ENCODE data around the gene HLA-A. TPM values are rescaled to one million over a fixed set of nuclear protein-coding genes. Genes with fewer than 3 reads are reported as not detected.

HLA-A gene
- total and polyA plus RNA-seq, 2 donors (not counting 3 experiments of a cell fraction or from before 2014, with no cell fraction given) = 294 to 822 TPM

DNA sequence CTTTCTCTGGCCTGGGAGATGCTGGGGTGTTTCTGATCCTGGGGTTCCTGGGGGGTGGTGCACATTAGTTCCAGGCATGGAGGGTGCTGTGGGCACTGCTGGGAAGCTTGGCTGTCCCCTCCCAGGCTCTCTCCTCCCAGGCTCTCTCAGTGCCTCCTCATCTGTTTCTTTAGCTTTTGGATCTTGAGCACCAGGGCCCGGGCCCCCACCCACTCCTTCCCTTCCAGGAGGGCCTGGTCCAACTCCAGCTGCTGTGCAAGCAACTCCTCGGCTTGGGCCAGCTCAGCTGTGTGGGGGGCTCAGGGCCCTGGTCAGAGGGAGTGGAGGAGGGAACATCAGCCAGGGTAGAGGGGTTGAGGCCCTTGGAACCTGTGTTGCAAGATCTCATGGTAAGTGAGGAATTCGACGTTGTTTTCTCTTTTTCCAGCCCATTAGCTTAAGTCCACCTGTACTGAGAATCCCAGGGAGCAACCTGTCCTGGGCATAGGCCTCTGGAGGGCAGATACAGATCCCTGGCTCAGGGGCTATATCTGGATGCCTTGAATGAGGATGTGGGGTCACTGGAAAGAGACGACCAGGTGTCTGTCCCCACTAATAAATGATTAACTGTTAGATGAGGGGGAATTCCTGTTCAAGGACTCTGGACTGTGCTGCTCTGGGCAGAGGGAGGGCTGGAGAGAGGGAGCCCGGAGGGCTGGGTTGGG, 34.5 kb upstream of the HLA-A start:
- H3K4me3 ChIP-seq (replicated peaks in 1 of 3; ENCODE audit: insufficient read depth in 1 of 3, low read depth in 1 of 3, low read length in 3 of 3) = no peak overlapping the region
- no peak overlapping the region for H2AFZ ChIP-seq (ENCODE audit: low read depth, low read length)
- no peak for DNase-seq (ENCODE audit: low read depth, low spot score)
- H3K9ac ChIP-seq (replicated peaks; ENCODE audit: extremely low read depth, insufficient read depth, low read length) = no peak overlapping the region
- POLR2A ChIA-PET = no interaction called here
- TF ChIP-seq CTCF (IDR thresholded peaks at IDR 0.05; ENCODE audit: extremely low read depth in 1 of 2, insufficient read depth in 1 of 2, low read depth in 1 of 2, low read length in 2 of 2) = no peak
- TF ChIP-seq MYC (IDR thresholded peaks at IDR 0.05; ENCODE audit: low read depth, low read length) = no peak
- TF ChIP-seq EZH2 (IDR thresholded peaks at IDR 0.05; ENCODE audit: borderline replicate concordance, low read depth, low read length, severe bottlenecking) = no peak
- TF ChIP-seq, protein P1, sequence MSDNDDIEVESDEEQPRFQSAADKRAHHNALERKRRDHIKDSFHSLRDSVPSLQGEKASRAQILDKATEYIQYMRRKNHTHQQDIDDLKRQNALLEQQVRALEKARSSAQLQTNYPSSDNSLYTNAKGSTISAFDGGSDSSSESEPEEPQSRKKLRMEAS (IDR thresholded peaks at IDR 0.05; ENCODE audit: insufficient read depth, insufficient read length) = no peak
- no peak for TF ChIP-seq FOS (IDR thresholded peaks at IDR 0.05; ENCODE audit: borderline replicate concordance, insufficient read depth, low read length)
- no peak for TF ChIP-seq POLR2A (IDR thresholded peaks at IDR 0.05; ENCODE audit: low read depth, low read length)
- no peak for TF ChIP-seq POLR2AphosphoS5 (IDR thresholded peaks at IDR 0.05; ENCODE audit: insufficient read depth, low read depth, low read length)
- TF ChIP-seq JUN (IDR thresholded peaks at IDR 0.05; ENCODE audit: borderline replicate concordance, insufficient read depth, insufficient read length, low read depth) = no peak
- no peak for TF ChIP-seq GATA2 (IDR thresholded peaks at IDR 0.05; ENCODE audit: insufficient read depth, insufficient read length, low read depth, low read length)
- CTCF ChIA-PET = no interaction called here
- no peaks in the 10 kb centered on the region for H3K36me3 ChIP-seq (ENCODE audit: control insufficient read depth in 2 of 2, extremely low read depth in 1 of 2, insufficient read depth in 2 of 2, low read length in 2 of 2)
- H3K9me3 ChIP-seq (replicated peaks; ENCODE audit: control insufficient read depth, insufficient read depth, low read length) = no peaks in the 10 kb centered on the region
- H3K9me1 ChIP-seq (replicated peaks; ENCODE audit: control insufficient read depth, extremely low read depth, insufficient read depth, low read length) = no peaks in the 10 kb centered on the region
- H3K79me2 ChIP-seq (ENCODE audit: control insufficient read depth, insufficient read depth, low read length) = no peaks in the 10 kb centered on the region
- H3K27ac ChIP-seq (ENCODE audit: insufficient read depth, low read depth, low read length) = no peak overlapping the region
- dilution Hi-C loops (cut with MboI; ENCODE audit: extremely low pct_ligation_motif_present, low sequenced_read_pairs) (no loop called here), intact Hi-C loops (cut with micrococcal nuclease) (no loop called here)
- peaks cover 19 to 35% of the 10 kb centered on the region in 2 experiments for H3K27me3 ChIP-seq (ENCODE audit: control insufficient read depth in 2 of 2, insufficient read depth in 2 of 2, low read length in 2 of 2)
- no peak for FAIRE-seq
- no peaks in the 10 kb centered on the region for H4K20me1 ChIP-seq (replicated peaks; ENCODE audit: control insufficient read depth, extremely low read depth, insufficient read depth, low read length)
- no TSS peak for BruUV-seq (replicated peaks)
- no peak overlapping the region for H3K4me2 ChIP-seq (ENCODE audit: insufficient read depth, low read length)
- no peaks in the 10 kb centered on the region for H3K4me1 ChIP-seq (ENCODE audit: control insufficient read depth, extremely low read depth, insufficient read depth, low read length)
